Neural cell (in vitro differentiated cells): Measurements from ENCODE around the gene PTPRC.

Experiments
- CTCF ChIP-seq: fragments of 450-650 bp; IDR thresholded peaks from 2 replicates; pipeline ENCODE4 v1.5.1; 2014; ENCODE audit warnings: antibody characterized with exemption, mild to moderate bottlenecking, moderate library complexity; ENCODE audit not compliant: poor library complexity, severe bottlenecking
- EP300 ChIP-seq: fragments of 450-650 bp; conservative IDR thresholded peaks from 2 replicates; pipeline ENCODE4 v1.6.1; 2014; ENCODE audit warnings: antibody characterized with exemption, mild to moderate bottlenecking, moderate library complexity; ENCODE audit not compliant: poor library complexity, severe bottlenecking
- EZH2 ChIP-seq: fragments of 200-600, 300-800 bp; shearing (Covaris generic), sonication (generic); IDR thresholded peaks from 2 replicates; pipeline ENCODE4 v1.6.1; 2014; ENCODE audit warnings: antibody characterized with exemption, low read length, borderline replicate concordance, mild to moderate bottlenecking; ENCODE audit not compliant: insufficient read depth, poor library complexity, severe bottlenecking
- POLR2AphosphoS5 ChIP-seq: IDR thresholded peaks from 2 replicates; pipeline ENCODE4 v1.6.1; 2012
- RAD21 ChIP-seq: fragments of 450-650 bp; conservative IDR thresholded peaks from 2 replicates; pipeline ENCODE4 v1.6.1; 2014; ENCODE audit warnings: antibody characterized with exemption, mild to moderate bottlenecking, moderate library complexity
- REST ChIP-seq: IDR thresholded peaks from 2 replicates; pipeline ENCODE4 v1.6.1; 2012; ENCODE audit warnings: borderline replicate concordance
- TAF1 ChIP-seq: IDR thresholded peaks from 2 replicates; pipeline ENCODE4 v1.6.1; 2012; ENCODE audit warnings: low read depth

- TF ChIP-seq CTCF (no peak), EZH2 (no peak), TAF1 (no peak), EP300 (no peak), RAD21 (no peak), POLR2AphosphoS5 (no peak), REST (no peak)
Measured at GRCh38 chr1:198764748-198765147, 125.9 kb downstream of the PTPRC start.
